Testis (tissue), 3 donors: Measurements from ENCODE around the gene ZG16B. TPM values are rescaled to one million over a fixed set of nuclear protein-coding genes. Genes with fewer than 3 reads are reported as not detected.

ENCODE experiments used
- DNase-seq: peaks from one replicate; pipeline ENCODE4 v3.0.0-alpha.2; 2019
- H3K27ac ChIP-seq, 2 donors: fragments of 200-600 bp; sonication (generic); one replicate each; pipeline ENCODE4 v1.5.1; 2019
- H3K27me3 ChIP-seq: fragments of 200-600 bp; sonication (generic); one replicate; pipeline ENCODE4 v1.5.1; 2019
- H3K36me3 ChIP-seq: fragments of 200-600 bp; sonication (generic); one replicate; pipeline ENCODE4 v1.5.1; 2017; ENCODE audit warnings: low read depth; ENCODE audit errors: missing control alignments
- H3K4me1 ChIP-seq: fragments of 200-600 bp; sonication (generic); one replicate; pipeline ENCODE4 v1.5.1; 2019
- H3K4me3 ChIP-seq, 2 donors: fragments of 200-600 bp; sonication (generic); one replicate each; pipeline ENCODE4 v1.5.1; 2017 to 2019
- H3K9me3 ChIP-seq: fragments of 200-600 bp; sonication (generic); one replicate; pipeline ENCODE4 v1.5.1; 2017
- POLR2A ChIP-seq: fragments of 450-650 bp; IDR thresholded peaks from one replicate; pipeline ENCODE4 v1.6.1; 2017; ENCODE audit warnings: antibody characterized with exemption, mild to moderate bottlenecking, moderate library complexity
- WGBS, 2 donors: methylation state at CpG; one replicate each; pipeline ENCODE4 v1.1.5; 2018; 5-methylcytosine and 5-hydroxymethylcytosine counted together
- intact Hi-C: fragments of 100-400 bp; cut with DNase I; formaldehyde crosslinking; loops from one replicate; pipeline ENCODE4 v1.15.1; 2023; ENCODE audit warnings: low total_unique reads
- polyA plus RNA-seq: library from polyadenylated mRNA; stranded (reverse); fragments of 350-450 nt; fragmentation: Illumina TruSeq; extraction: RNeasy Lipid Tissue Mini Kit (QIAGEN cat#74804); gene quantifications from one replicate; pipeline ENCODE4 v1.2.3, GENCODE V29; 2014; ENCODE audit warnings: low read depth, low replicate concordance; ENCODE audit not compliant: insufficient read depth
- total RNA-seq, 2 donors: library from RNA; depleted of rRNA; stranded (reverse); fragments of >200 nt; gene quantifications; one replicate each; pipeline ENCODE4 v1.2.3, GENCODE V29; 2016
- TF ChIP-seq, protein P1 (sequence below), 3 experiments: fragments of 450-650 bp in 2 of 3; fragments of 200-600 bp in 1 of 3; sonication (generic) in 1 of 3; IDR thresholded peaks; one replicate each; pipeline ENCODE4 v1.5.1; 2016 to 2019; ENCODE audit warnings: antibody characterized with exemption in 3 of 3, mild to moderate bottlenecking in 2 of 3, moderate library complexity in 1 of 3

The ZG16B gene
- total and polyA plus RNA-seq, 3 donors from 2014 or later, result 1.7 to 3.5 (median 1.8) TPM

DNA sequence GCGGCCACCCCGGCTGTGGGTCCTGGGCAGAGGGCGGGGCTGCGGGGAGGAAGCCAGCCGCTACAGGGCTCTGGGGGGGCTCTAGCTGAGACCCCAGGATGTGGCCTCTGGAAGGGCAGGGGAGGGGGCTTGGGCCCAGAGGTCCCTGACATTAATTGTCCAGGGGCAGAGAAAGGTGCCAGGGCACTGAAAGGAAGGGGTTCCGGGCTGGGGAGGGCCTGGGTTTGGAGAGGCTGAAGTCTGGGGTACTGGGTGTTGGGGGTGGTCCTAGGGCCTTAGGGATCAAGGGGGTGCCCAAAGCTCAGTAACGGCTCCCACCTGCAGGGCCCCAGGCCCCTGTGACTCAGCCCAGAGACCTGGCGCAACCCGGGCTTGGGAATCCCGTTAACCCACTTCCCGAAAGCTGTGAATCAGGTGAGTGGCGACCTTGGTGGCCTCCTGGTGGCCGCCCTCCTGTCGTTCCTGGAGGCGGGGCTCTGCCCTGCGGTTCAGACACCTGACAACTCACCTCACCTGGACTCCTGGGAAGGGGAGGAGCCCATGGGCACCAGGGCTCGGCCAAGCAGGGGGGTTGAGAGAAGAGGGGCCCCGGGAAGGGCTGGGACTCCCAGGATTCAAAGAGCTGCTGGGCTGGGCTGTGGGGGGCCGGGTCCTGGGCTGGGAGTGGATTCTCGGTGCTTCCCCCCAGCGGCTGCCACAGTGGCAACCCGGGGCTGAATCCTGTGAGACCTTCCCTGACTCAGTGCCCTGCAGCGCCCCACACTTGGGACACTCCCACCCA is 28.3 kb downstream of the ZG16B start:
- H3K4me3 ChIP-seq, result no peak overlapping the region
- no peaks in the 10 kb centered on the region for H3K36me3 ChIP-seq
- TF ChIP-seq, protein P1, sequence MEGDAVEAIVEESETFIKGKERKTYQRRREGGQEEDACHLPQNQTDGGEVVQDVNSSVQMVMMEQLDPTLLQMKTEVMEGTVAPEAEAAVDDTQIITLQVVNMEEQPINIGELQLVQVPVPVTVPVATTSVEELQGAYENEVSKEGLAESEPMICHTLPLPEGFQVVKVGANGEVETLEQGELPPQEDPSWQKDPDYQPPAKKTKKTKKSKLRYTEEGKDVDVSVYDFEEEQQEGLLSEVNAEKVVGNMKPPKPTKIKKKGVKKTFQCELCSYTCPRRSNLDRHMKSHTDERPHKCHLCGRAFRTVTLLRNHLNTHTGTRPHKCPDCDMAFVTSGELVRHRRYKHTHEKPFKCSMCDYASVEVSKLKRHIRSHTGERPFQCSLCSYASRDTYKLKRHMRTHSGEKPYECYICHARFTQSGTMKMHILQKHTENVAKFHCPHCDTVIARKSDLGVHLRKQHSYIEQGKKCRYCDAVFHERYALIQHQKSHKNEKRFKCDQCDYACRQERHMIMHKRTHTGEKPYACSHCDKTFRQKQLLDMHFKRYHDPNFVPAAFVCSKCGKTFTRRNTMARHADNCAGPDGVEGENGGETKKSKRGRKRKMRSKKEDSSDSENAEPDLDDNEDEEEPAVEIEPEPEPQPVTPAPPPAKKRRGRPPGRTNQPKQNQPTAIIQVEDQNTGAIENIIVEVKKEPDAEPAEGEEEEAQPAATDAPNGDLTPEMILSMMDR (IDR thresholded peaks at IDR 0.05), result no peak
- no peak for TF ChIP-seq POLR2A
- no peaks in the 10 kb centered on the region for H3K27me3 ChIP-seq
- H3K27ac ChIP-seq, result no peak overlapping the region
- DNase-seq, result no peak
- H3K9me3 ChIP-seq, result no peaks in the 10 kb centered on the region
- WGBS, 2 donors, result 20 to 31% methylated on average over 10 to 23 of the region's 23 CpGs
- peaks cover 3% of the 10 kb centered on the region for H3K4me1 ChIP-seq
- intact Hi-C loops, result no loop called here

DNA sequence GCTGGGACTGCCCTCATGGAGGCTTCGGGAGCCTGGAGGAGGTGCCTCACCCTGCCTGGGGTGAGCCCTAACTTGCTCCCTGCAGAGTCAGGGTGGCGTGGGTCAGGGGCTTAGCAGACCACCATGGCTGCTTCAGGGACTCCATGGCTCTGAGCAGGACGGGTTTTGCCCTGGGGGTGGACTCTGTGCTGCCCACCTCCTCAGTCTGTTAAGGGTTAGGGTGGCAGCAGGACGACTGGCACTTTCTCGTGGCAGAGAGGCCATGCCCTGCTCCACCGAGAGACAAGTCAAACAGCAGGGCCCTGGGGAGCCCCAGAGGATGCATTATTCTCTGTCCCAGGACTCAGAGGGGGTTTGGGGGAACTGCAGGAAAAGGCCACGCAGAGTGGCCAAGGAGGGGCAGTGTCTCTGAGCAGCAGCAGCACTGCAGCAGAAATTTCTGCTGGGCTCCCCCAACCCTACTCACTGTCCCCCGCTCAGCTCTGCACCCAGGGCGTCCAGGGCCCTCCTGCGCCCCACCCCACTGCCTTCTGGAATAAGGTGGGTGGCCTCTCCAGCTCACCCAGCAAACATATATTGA is 29.7 kb downstream of the ZG16B start:
- TF ChIP-seq POLR2A, result no peak
- TF ChIP-seq, protein P1 (IDR thresholded peaks at IDR 0.05), result no peak

DNA sequence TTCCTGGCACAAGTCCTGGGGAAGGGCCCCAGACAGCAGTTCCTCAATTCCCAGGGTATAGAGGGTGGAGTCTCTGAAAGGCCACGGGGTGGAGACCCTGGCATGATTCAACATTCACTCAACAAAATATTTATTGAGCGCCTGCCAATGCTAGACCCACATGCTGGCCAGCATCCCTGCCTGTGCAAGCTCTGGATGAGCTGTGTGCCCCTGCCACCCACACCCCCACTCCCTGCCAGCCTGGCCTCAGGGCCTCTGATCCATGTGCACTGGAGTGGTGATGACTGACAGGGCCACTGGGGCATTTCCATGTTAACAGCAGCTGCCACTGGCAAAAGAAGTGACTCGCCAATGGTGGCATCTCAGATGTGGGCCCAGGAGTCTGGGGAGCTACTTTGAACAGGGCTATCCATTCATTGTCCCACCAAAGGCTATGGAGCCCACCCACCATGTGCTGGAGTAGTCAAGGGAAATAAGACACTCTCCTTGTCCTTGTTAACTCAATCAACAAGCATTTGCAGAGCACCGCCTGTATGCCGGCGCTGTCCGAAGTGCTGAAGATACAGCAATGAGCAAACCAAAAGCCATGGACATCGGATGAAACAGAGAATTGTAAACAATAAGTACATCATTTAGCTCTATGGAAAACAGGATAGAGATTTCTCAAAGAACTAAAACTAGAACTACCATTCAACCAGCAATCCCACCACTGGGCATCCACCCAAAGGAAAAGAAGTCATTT is 30.9 kb downstream of the ZG16B start:
- no peak for TF ChIP-seq POLR2A
- TF ChIP-seq, protein P1 (IDR thresholded peaks at IDR 0.05), result no peak
- 71 to 72% methylated on average over 6 to 8 of the region's 8 CpGs for WGBS, 2 donors
- Histone ChIP-seq H3K4me3 (no peak overlapping the region), H3K9me3 (no peaks in the 10 kb centered on the region), H3K27ac (no peak overlapping the region), H3K27me3 (no peaks in the 10 kb centered on the region), H3K4me1 (peaks cover 3% of the 10 kb centered on the region), H3K36me3 (no peaks in the 10 kb centered on the region)
- intact Hi-C loops, result no loop called here
- DNase-seq, result no peak

More for the DNA sequence above, 29.7 kb downstream of the ZG16B start:
- Histone ChIP-seq H3K27me3 (no peaks in the 10 kb centered on the region), H3K4me3 (no peak overlapping the region), H3K36me3 (no peaks in the 10 kb centered on the region), H3K4me1 (peaks cover 3% of the 10 kb centered on the region), H3K9me3 (no peaks in the 10 kb centered on the region), H3K27ac (no peak overlapping the region)
- no peak for DNase-seq
- intact Hi-C loops, result no loop called here
- WGBS, 2 donors, result 62 to 73% methylated on average over 5 to 10 of the region's 10 CpGs

DNA sequence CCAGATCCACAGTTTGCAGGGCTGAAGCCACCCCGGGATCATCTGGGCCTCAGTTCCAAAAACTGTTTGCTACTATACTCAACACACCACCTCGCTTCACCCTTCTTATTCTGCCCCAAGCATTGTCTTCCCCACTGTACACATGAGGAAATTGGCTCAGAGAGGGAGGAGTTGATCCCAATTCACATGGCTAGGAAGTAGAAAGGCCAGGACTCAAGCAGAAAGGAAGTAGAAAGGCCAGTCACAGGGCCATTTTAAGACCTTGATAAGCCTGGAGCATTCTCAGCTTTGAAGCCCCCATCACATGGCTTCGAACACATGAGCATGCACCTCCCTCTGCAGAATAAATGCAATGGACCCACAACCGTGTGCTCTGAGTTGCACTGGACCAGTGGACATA is 35.5 kb downstream of the ZG16B start:
- TF ChIP-seq POLR2A, result no peak
- TF ChIP-seq, protein P1 (IDR thresholded peaks at IDR 0.05), result no peak
- WGBS, 2 donors, result 66 to 75% methylated on average over 4 of the region's 4 CpGs
- H3K36me3 ChIP-seq, result no peaks in the 10 kb centered on the region

More for the DNA sequence above, 35.5 kb downstream of the ZG16B start:
- H3K4me3 ChIP-seq, result no peak overlapping the region
- H3K27ac ChIP-seq, result no peak overlapping the region
- DNase-seq, result no peak
- intact Hi-C loops, result no loop called here
- no peaks in the 10 kb centered on the region for H3K9me3 ChIP-seq
- peaks cover 8% of the 10 kb centered on the region for H3K4me1 ChIP-seq
- H3K27me3 ChIP-seq, result no peaks in the 10 kb centered on the region
